Spleen (tissue), 11 donors: Measurements from ENCODE around the gene NT5E. TPM values are rescaled to one million over a fixed set of nuclear protein-coding genes. Genes with fewer than 3 reads are reported as not detected.

Source experiments
- DNase-seq: peaks from one replicate; pipeline ENCODE4 v3.0.0-alpha.2; 2020
- H3K27ac ChIP-seq, 8 donors: fragments of 200-600 bp; sonication (generic) in 7 of 8; 1 replicate in 4 of 8; 2 replicates in 4 of 8; pipeline versions ENCODE4 v1.5.0 to v1.8.0; 2016 to 2021; ENCODE audit warnings: inconsistent platforms in 4 of 8, mild to moderate bottlenecking in 4 of 8, moderate library complexity in 1 of 8
- H3K27me3 ChIP-seq, 7 donors: fragments of 200-600 bp; sonication (generic) in 6 of 7; replicated peaks in 1 of 7; 1 replicate in 4 of 7; 2 replicates in 3 of 7; pipeline versions ENCODE4 v1.5.0 to v1.8.0; 2016 to 2021; ENCODE audit warnings: inconsistent platforms in 3 of 7, mild to moderate bottlenecking in 1 of 7
- H3K36me3 ChIP-seq, 6 donors: fragments of 200-600 bp; sonication (generic) in 5 of 6; 1 replicate in 4 of 6; 2 replicates in 2 of 6; pipeline versions ENCODE4 v1.5.0 to v1.8.0; 2016 to 2021; ENCODE audit warnings: inconsistent platforms in 2 of 6
- H3K4me1 ChIP-seq, 6 donors: fragments of 200-600 bp; sonication (generic) in 5 of 6; 1 replicate in 3 of 6; 2 replicates in 3 of 6; pipeline versions ENCODE4 v1.5.0 to v1.8.0; 2016 to 2021; ENCODE audit warnings: inconsistent platforms in 3 of 6
- H3K4me3 ChIP-seq, 8 donors: fragments of 200-600 bp; sonication (generic) in 7 of 8; 1 replicate in 4 of 8; 2 replicates in 4 of 8; pipeline versions ENCODE4 v1.5.0 to v1.8.0; 2016 to 2021; ENCODE audit warnings: inconsistent platforms in 4 of 8, mild to moderate bottlenecking in 4 of 8, moderate library complexity in 2 of 8
- H3K9me3 ChIP-seq, 8 donors: fragments of 200-600 bp; sonication (generic) in 7 of 8; 1 replicate in 4 of 8; 2 replicates in 4 of 8; pipeline versions ENCODE4 v1.5.0 to v1.8.0; 2016 to 2021; ENCODE audit warnings: inconsistent platforms in 4 of 8
- POLR2A ChIP-seq, 3 donors: fragments of 450-650 bp; IDR thresholded peaks; one replicate each; pipeline ENCODE4 v1.5.1; 2017; ENCODE audit warnings: antibody characterized with exemption in 3 of 3, mild to moderate bottlenecking in 1 of 3
- POLR2AphosphoS5 ChIP-seq, 3 donors: sonication (generic); formaldehyde crosslinking; IDR thresholded peaks; one replicate each; pipeline ENCODE4 v1.5.1; 2017; ENCODE audit warnings: antibody characterized with exemption in 3 of 3
- WGBS, 5 donors: extraction: QIAGEN DNeasy Blood & Tissue Kit in 3 of 5; methylation state at CpG; one replicate each; pipeline versions ENCODE4 v1.1.5 to v1.1.7; 2013 to 2018; 5-methylcytosine and 5-hydroxymethylcytosine counted together
- intact Hi-C: fragments of 100-400 bp; cut with DNase I; formaldehyde crosslinking; loops from one replicate; pipeline ENCODE4 v1.15.0; 2023; ENCODE audit warnings: low total_unique reads
- polyA plus RNA-seq, 3 donors: library from polyadenylated mRNA; stranded (reverse); fragments of 200-250 nt; gene quantifications; one replicate each; pipeline ENCODE4 v1.2.1, GENCODE V29; 2013
- total RNA-seq, 7 donors: library from RNA; depleted of rRNA in 3 of 7; stranded (reverse); fragments of >200 nt in 3 of 7; fragmentation: NEBNext Ultra II Directional in 4 of 7; extraction: Animal tissue kit (Norgen Biotek cat#: 25700) in 4 of 7; gene quantifications; one replicate each; pipeline versions ENCODE4 v1.1.0 to v1.2.1, GENCODE V29; 2016 to 2021
- TF ChIP-seq, protein P1 (sequence below), 11 experiments: fragments of 200-600 bp in 7 of 11; fragments of 450-650 bp in 4 of 11; sonication (generic) in 4 of 11; IDR thresholded peaks in 8 of 11; conservative IDR thresholded peaks in 3 of 11; 1 replicate in 7 of 11; 2 replicates in 4 of 11; pipeline versions ENCODE4 v1.4.0 to v1.8.0; 2016 to 2021; ENCODE audit warnings: antibody characterized with exemption in 11 of 11, inconsistent platforms in 4 of 11, mild to moderate bottlenecking in 1 of 11
- donor health status: healthy with polysubstance abuse.
- donor health status: DM: no; HTN: no; CAD: no; lungs with moderate emphysema.
- donor health status: DM: no; HTN: no; CAD: no.
- donor health status: Bipolar disorder and iron deficiency.
- donor health status: healthy.
- donor health status: DM: no; HTN: no; CAD: no.
- donor health status: DM: yes; HTN: yes; CAD: no.

NT5E gene
- total and polyA plus RNA-seq, 10 donors = 8.4 to 32.2 (median 19.1) TPM

DNA sequence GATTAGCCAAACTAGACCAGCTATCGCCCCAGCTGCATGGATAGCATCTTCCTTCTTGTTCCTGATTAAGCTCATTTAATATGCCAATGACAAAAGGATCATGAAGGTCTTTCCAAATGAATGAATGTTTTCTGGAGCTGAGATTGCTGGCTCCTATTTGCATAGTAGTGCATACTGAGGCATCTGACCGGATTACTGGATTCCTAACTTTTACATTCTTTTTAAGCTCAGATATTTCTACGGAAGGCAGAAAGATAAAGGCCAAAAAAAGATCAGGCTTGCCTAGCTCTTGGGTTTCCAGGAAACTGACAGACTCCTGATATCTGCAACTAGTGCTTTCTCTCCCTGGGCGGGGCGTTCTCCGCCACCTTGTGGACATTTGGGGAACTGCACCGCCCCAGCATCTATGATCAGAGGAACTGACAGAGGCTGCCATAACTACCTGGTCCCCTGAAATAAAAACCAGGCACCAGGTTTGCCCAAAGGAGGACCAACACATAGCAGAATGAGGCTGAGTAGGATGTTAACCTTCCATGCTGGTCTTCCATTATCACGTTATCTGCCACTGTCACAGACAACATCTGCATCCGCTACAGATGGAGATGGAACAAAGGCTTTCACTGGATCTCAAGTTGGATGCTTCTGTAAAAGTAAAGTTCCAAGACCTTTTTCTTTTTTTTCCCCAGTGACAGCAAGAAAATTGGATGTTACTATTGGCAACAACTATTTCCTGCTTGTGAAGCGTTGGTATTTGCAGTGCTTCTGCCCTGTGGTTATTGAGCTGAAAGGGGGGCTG, 33.2 kb downstream of the NT5E start:
- Histone ChIP-seq H3K9me3 (no peaks in the 10 kb centered on the region), H3K4me1 (peaks cover 0 to 12% (median 5%) of the 10 kb centered on the region in 6 donors), H3K4me3 (no peak overlapping the region), H3K27me3 (no peaks in the 10 kb centered on the region), H3K27ac (no peak overlapping the region), H3K36me3 (peaks cover 0 to 3% (median 0%) of the 10 kb centered on the region in 6 donors)
- intact Hi-C loops = loop anchor here (5.0 kb wide), 1 partner anchor 126 kb away; no protein-coding TSS in a partner anchor
- DNase-seq = peak; percentile 94
- 26 to 33% (median 26%) methylated on average over 10 of the region's 10 CpGs for WGBS, 5 donors
- no peak for TF ChIP-seq POLR2A (IDR thresholded peaks at IDR 0.05)
- peak in 1 of 3 donors; percentile 37 for TF ChIP-seq POLR2AphosphoS5 (IDR thresholded peaks at IDR 0.05)
- TF ChIP-seq, protein P1, sequence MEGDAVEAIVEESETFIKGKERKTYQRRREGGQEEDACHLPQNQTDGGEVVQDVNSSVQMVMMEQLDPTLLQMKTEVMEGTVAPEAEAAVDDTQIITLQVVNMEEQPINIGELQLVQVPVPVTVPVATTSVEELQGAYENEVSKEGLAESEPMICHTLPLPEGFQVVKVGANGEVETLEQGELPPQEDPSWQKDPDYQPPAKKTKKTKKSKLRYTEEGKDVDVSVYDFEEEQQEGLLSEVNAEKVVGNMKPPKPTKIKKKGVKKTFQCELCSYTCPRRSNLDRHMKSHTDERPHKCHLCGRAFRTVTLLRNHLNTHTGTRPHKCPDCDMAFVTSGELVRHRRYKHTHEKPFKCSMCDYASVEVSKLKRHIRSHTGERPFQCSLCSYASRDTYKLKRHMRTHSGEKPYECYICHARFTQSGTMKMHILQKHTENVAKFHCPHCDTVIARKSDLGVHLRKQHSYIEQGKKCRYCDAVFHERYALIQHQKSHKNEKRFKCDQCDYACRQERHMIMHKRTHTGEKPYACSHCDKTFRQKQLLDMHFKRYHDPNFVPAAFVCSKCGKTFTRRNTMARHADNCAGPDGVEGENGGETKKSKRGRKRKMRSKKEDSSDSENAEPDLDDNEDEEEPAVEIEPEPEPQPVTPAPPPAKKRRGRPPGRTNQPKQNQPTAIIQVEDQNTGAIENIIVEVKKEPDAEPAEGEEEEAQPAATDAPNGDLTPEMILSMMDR (IDR thresholded peaks at IDR 0.05 in 8 of 11, conservative IDR thresholded peaks at IDR 0.05 in 3 of 11) = peak; percentile 97 to 100 (median 98)

DNA sequence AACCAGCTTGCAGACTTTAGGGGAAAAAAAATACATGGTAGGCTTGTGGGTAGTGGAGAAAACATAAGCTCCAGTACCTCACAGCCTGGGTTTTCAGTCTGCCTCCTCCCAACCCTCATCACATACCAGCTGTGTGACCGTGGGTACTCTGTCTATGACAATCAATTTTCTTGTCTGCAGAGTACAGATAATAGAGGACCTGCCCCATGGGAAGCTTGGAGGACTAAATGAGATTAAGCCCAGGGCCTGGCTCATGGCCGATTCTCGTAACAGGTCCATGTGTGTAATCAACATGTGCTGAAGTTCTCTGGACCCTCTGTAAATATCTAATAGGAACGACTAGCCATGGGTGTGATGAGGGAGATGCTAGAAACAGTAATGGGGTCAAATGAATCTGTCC, 34.0 kb downstream of the NT5E start:
- WGBS, 5 donors = 79 to 87% (median 83%) methylated on average over 4 of the region's 4 CpGs
- H3K27ac ChIP-seq = no peak overlapping the region
- peaks cover 0 to 3% (median 0%) of the 10 kb centered on the region in 6 donors for H3K36me3 ChIP-seq
- peaks cover 0 to 12% (median 5%) of the 10 kb centered on the region in 6 donors for H3K4me1 ChIP-seq
- no peak for DNase-seq
- no peak for TF ChIP-seq POLR2A (IDR thresholded peaks at IDR 0.05)
- TF ChIP-seq, protein P1 (IDR thresholded peaks at IDR 0.05 in 8 of 11, conservative IDR thresholded peaks at IDR 0.05 in 3 of 11) = no peak
- TF ChIP-seq POLR2AphosphoS5 (IDR thresholded peaks at IDR 0.05) = no peak
- no peaks in the 10 kb centered on the region for H3K9me3 ChIP-seq
- H3K27me3 ChIP-seq = no peaks in the 10 kb centered on the region
- intact Hi-C loops = loop anchor here (5.0 kb wide), 1 partner anchor 127 kb away; no protein-coding TSS in a partner anchor
- no peak overlapping the region for H3K4me3 ChIP-seq

DNA sequence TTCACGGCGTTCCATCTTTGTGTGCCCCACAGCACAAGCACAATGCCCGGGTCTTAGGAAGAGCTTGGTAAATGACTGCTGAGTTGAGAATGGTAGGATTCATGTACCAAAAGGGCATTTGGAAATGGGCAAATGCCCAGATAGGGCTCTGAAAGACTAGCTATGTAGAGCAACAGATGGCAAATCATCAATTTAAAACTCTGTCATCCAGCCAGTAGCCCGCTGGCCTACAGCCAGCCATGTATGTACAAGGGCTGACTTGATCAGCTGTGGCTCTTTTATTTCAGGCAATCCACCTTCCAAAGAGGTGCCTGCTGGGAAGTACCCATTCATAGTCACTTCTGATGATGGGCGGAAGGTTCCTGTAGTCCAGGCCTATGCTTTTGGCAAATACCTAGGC, 35.1 kb downstream of the NT5E start:
- peaks cover 0 to 12% (median 5%) of the 10 kb centered on the region in 6 donors for H3K4me1 ChIP-seq
- no peak for DNase-seq
- no peak for TF ChIP-seq POLR2AphosphoS5 (IDR thresholded peaks at IDR 0.05)
- no peak for TF ChIP-seq POLR2A (IDR thresholded peaks at IDR 0.05)
- TF ChIP-seq, protein P1 (IDR thresholded peaks at IDR 0.05 in 8 of 11, conservative IDR thresholded peaks at IDR 0.05 in 3 of 11) = no peak
- H3K9me3 ChIP-seq = no peaks in the 10 kb centered on the region
- WGBS, 5 donors = 90 to 96% (median 94%) methylated on average over 5 of the region's 5 CpGs
- intact Hi-C loops = loop anchor here (5.0 kb wide), 1 partner anchor 128 kb away; no protein-coding TSS in a partner anchor
- H3K4me3 ChIP-seq = no peak overlapping the region
- no peak overlapping the region for H3K27ac ChIP-seq
- H3K36me3 ChIP-seq = peaks cover 0 to 3% (median 0%) of the 10 kb centered on the region in 6 donors
- H3K27me3 ChIP-seq = no peaks in the 10 kb centered on the region
